Measurements from ENCODE around the gene ZNF487. TPM values are rescaled to one million over a fixed set of nuclear protein-coding genes. Genes with fewer than 3 reads are reported as not detected.
"Not testable (repeated sequence)": the region's sequence is repeated elsewhere in the genome, so short reads cannot be mapped to it uniquely, and the experiment has no call there.

The ZNF487 gene
- polyA plus RNA-seq, 1 experiment, result 4.5 TPM

DNA sequence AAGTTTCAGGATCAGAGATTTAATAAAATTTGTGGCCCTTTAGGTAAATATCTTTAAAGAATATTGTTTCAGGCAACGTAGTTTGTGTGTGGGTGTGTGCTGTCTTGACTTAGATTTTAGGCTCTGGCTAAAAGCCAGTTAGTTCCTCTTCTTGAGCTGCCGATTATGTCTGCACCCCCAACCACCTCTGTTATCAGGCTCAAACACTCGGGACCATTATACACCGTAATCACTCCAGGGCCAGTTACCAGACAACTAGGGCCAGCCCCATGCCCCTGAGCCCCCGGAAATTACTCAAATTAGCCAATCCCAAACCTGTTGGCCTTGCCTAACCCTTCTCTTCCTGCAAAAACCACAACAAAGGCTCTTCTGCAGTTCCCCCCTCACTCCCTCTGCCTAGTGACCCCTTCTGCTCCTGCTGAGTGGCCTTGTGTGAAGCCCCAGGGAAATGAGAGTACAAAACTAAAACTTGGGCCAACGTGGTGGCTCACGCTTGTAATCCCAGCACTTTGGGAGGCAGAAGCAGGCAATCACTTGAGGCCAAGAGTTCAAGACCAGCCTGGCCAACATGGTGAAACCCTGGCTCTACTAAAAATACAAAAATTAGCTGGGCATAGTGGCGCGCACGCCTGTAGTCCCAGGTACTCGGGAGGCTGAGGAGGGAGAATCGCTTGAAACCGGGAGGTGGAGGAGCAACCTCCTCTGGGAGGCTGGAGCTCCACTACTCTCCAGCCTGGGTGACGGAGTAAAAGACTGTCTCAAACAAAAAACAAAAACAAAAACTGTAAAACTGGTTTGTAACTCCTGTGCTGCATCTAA lies 18.8 kb upstream of the ZNF487 start:
- Histone ChIP-seq H3K36me3 (ENCODE audit: control insufficient read depth, insufficient read depth, low read length) (no peaks in the 10 kb centered on the region), H3K27me3 (ENCODE audit: control insufficient read depth, insufficient read depth, low read length) (no peaks in the 10 kb centered on the region), H3K4me3 (ENCODE audit: low read depth, low read length) (no peak overlapping the region)
- TF ChIP-seq, protein P1, sequence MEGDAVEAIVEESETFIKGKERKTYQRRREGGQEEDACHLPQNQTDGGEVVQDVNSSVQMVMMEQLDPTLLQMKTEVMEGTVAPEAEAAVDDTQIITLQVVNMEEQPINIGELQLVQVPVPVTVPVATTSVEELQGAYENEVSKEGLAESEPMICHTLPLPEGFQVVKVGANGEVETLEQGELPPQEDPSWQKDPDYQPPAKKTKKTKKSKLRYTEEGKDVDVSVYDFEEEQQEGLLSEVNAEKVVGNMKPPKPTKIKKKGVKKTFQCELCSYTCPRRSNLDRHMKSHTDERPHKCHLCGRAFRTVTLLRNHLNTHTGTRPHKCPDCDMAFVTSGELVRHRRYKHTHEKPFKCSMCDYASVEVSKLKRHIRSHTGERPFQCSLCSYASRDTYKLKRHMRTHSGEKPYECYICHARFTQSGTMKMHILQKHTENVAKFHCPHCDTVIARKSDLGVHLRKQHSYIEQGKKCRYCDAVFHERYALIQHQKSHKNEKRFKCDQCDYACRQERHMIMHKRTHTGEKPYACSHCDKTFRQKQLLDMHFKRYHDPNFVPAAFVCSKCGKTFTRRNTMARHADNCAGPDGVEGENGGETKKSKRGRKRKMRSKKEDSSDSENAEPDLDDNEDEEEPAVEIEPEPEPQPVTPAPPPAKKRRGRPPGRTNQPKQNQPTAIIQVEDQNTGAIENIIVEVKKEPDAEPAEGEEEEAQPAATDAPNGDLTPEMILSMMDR (IDR thresholded peaks at IDR 0.05; ENCODE audit: insufficient read depth, low read depth, low read length), result no peak
- CTCF ChIA-PET, result interaction anchor here (1.0 kb wide), 1 partner anchor 9 kb away, joined by 3 read pairs; the partner anchor contains the start of gene HNRNPF
- DNase-seq (ENCODE audit: low read depth), result no peak
- POLR2A ChIA-PET, result no interaction called here

DNA sequence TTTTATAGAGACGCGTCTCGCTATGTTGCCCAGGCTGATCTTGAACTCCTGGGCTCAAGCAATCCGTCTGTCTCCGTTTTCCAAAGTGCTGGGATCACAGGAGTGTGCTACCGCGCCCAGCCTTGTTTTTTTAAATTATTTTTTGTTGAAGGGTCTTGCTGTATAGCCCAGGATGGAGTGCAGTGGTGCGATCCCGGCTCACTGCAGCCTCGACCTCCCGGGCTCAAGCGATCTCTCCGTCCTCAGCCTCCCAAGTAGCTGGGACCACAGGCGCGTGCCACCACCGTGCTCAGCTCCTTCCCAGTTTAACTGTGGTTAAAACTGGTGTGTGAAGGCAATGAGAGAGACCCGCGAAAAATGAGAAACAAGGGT lies 16.9 kb upstream of the ZNF487 start:
- POLR2A ChIA-PET, result no interaction called here
- TF ChIP-seq, protein P1 (IDR thresholded peaks at IDR 0.05; ENCODE audit: insufficient read depth, low read depth, low read length), result no peak
- no peaks in the 10 kb centered on the region for H3K36me3 ChIP-seq (ENCODE audit: control insufficient read depth, insufficient read depth, low read length)
- no peaks in the 10 kb centered on the region for H3K27me3 ChIP-seq (ENCODE audit: control insufficient read depth, insufficient read depth, low read length)
- no peak for DNase-seq (ENCODE audit: low read depth)
- CTCF ChIA-PET, result interaction anchor here (0.7 kb wide), 1 partner anchor 37 kb away, joined by 3 read pairs; no protein-coding TSS in a partner anchor
- H3K4me3 ChIP-seq (ENCODE audit: low read depth, low read length), result peak overlapping the region; percentile 30

DNA sequence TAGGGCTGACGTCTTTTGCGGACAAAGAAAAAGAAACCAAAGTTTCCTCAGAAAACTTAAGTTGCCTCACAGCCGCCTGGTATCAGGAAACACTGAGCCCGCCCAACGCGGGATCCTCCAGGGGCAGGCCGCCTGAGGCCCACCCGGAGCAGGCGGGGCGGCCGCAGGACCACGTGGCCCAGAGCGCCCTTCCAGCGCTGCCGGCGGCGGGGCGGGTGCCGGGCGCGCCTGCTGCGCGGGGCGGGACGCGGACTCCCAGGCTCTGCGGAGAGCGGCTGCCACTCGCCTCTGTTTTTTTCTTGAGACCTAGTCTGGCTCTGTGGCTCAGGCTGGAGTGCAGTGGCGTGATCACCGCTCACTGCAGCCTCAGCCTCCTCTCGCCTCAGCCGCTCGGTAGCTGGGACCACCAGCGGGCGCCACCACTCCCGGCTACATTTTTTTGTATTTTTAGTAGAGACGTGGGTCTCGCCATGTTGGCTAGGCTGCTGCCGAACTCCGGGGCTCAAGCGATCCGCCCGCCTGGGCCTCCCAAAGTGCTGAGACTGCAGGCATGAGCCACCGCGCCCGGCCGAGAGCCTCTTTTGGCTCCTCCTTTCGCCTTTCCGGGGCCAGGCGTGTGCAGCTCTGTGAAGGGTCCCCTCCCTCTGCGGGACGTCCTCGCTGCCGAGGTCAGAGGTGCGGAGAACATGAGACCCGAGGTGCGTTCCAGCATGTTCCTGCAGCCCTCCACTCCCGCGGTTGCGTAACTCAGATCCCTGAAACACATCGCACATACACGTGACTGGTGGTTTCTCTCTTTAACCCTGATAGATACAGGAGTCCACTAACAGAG lies 16.3 kb upstream of the ZNF487 start:
- peak; percentile 30 for DNase-seq (ENCODE audit: low read depth)
- Histone ChIP-seq H3K27me3 (ENCODE audit: control insufficient read depth, insufficient read depth, low read length) (no peaks in the 10 kb centered on the region), H3K4me3 (ENCODE audit: low read depth, low read length) (peak overlapping the region; percentile 40), H3K36me3 (ENCODE audit: control insufficient read depth, insufficient read depth, low read length) (no peaks in the 10 kb centered on the region)
- ChIA-PET POLR2A (no interaction called here), CTCF (interaction anchor here (0.7 kb wide), 1 partner anchor 36 kb away, joined by 3 read pairs; no protein-coding TSS in a partner anchor)
- TF ChIP-seq, protein P1 (IDR thresholded peaks at IDR 0.05; ENCODE audit: insufficient read depth, low read depth, low read length), result peak; percentile 21; the same call in 1 of the 2 replicates

DNA sequence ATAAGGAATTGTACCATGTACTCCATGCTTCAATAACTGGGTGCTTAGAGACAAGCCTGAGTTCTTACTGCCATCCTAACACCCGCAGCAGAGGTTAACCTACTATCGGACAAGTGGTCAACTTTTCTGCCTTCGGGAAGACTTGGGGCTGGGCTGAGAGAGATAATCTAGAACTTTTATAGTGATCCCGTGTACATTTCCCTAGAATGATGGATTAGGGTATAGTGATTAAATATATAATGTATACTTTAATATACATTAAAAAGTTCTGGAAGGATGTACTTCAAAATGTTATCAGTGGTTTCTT lies 15.8 kb upstream of the ZNF487 start:
- DNase-seq (ENCODE audit: low read depth), result no peak
- CTCF ChIA-PET, result no interaction called here
- H3K36me3 ChIP-seq (ENCODE audit: control insufficient read depth, insufficient read depth, low read length), result no peaks in the 10 kb centered on the region
- POLR2A ChIA-PET, result no interaction called here
- TF ChIP-seq, protein P1 (IDR thresholded peaks at IDR 0.05; ENCODE audit: insufficient read depth, low read depth, low read length), result no peak
- H3K4me3 ChIP-seq (ENCODE audit: low read depth, low read length), result peak overlapping the region; percentile 40
- no peaks in the 10 kb centered on the region for H3K27me3 ChIP-seq (ENCODE audit: control insufficient read depth, insufficient read depth, low read length)

DNA sequence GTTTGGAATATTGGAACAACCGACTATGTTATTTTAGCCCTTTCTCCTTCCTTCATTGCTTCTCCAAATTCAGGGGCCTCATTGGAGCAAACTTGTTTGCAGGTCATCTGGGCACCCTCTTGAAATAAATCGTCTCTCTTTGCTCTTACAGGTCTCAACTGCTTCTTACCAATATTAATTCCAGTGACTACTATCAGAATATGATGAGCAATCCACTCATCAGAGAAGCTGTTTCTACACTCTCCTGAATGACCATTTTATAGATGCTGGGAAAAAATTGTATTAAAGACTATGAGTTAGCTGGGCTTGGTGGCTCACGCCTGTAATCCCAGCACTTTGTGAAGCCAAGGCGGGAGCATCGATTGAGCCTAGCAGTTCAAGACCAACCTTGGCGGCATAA lies 15.4 kb upstream of the ZNF487 start:
- ChIA-PET POLR2A (no interaction called here), CTCF (no interaction called here)
- no peak for DNase-seq (ENCODE audit: low read depth)
- TF ChIP-seq, protein P1 (IDR thresholded peaks at IDR 0.05; ENCODE audit: insufficient read depth, low read depth, low read length), result no peak
- H3K27me3 ChIP-seq (ENCODE audit: control insufficient read depth, insufficient read depth, low read length), result no peaks in the 10 kb centered on the region
- no peak overlapping the region for H3K4me3 ChIP-seq (ENCODE audit: low read depth, low read length)
- no peaks in the 10 kb centered on the region for H3K36me3 ChIP-seq (ENCODE audit: control insufficient read depth, insufficient read depth, low read length)

DNA sequence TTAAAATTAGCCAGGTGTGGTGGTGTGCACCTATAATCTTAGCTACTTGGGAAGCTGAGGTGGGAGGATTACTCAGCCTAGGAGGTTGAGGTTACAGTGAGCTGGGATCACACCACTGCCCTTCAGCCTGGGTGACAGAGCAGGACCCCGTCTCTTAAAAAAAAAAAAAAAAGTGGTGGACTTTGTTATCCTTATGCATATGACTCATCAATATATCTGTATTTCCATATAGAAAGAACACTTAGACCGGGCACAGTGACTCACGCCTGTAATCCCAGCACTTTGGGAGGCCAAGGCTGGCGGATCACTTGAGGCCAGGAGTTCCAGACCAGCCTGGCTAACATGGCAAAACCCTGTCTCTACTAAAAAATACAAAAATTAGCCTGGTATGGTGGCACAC lies 15.0 kb upstream of the ZNF487 start:
- POLR2A ChIA-PET; H3K27me3 ChIP-seq (ENCODE audit: control insufficient read depth, insufficient read depth, low read length); CTCF ChIA-PET; H3K4me3 ChIP-seq (ENCODE audit: low read depth, low read length); H3K36me3 ChIP-seq (ENCODE audit: control insufficient read depth, insufficient read depth, low read length); DNase-seq (ENCODE audit: low read depth): not testable (repeated sequence)
